Transverse colon (tissue), 4 donors: Measurements from ENCODE around the gene BMPR2.

Source experiments
- POLR2AphosphoS5 ChIP-seq, 3 donors: sonication (generic); formaldehyde crosslinking; IDR thresholded peaks; one replicate each; pipeline ENCODE4 v1.6.1; 2016; ENCODE audit warnings: antibody characterized with exemption in 3 of 3
- TF ChIP-seq, protein P1 (sequence below), 5 experiments: fragments of 200-600 bp in 3 of 5; fragments of 450-650 bp in 2 of 5; sonication (generic) in 3 of 5; IDR thresholded peaks; 1 replicate in 2 of 5; 2 replicates in 3 of 5; pipeline ENCODE4 v1.5.1; 2016 to 2017; ENCODE audit warnings: antibody characterized with exemption in 5 of 5, inconsistent platforms in 3 of 5, mild to moderate bottlenecking in 2 of 5, moderate library complexity in 1 of 5

DNA sequence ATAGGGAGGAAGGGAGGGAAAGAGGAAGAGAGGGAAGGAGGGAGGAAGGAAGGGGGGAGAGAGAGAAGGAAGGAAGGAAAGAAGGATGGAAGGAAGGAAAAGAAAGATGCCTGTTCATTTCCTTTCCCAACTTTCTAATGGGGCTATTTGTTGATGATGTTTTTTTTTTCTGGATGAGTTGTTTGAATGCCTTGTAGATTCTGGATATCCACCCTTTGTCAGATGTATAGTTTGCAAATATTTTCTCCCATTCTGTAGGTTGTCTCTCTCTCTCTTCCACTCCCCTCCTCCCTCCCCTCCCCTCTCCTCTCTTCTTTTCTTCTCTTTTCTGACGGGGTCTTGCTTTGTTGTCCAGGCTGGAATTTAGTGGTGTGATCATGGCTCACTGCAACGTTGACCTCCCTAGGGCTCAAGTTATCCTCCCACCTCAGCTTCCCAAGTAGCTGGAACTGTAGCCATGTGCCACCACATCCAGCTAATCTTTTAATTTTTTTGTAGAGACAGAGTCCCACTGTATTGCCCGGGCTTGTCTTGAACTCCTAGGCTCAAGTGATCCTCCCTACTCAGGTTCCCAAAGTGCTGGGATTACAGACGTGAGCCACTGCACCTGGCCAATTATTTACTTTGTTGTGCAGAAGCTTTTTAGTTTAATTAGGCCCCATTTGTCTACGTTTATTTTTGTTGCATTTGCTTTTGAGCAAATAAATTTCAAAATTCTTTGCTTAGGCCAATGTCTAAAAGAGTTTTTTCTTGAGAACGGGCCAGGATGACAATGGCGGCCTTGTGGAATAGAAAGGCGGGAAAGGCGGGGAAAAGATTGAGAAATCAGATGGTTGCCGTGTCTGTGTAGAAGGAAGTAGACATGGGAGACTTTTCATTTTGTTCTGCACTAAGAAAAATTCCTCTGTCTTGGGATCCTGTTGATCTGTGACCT is 201.4 kb downstream of the BMPR2 start:
- TF ChIP-seq, protein P1, sequence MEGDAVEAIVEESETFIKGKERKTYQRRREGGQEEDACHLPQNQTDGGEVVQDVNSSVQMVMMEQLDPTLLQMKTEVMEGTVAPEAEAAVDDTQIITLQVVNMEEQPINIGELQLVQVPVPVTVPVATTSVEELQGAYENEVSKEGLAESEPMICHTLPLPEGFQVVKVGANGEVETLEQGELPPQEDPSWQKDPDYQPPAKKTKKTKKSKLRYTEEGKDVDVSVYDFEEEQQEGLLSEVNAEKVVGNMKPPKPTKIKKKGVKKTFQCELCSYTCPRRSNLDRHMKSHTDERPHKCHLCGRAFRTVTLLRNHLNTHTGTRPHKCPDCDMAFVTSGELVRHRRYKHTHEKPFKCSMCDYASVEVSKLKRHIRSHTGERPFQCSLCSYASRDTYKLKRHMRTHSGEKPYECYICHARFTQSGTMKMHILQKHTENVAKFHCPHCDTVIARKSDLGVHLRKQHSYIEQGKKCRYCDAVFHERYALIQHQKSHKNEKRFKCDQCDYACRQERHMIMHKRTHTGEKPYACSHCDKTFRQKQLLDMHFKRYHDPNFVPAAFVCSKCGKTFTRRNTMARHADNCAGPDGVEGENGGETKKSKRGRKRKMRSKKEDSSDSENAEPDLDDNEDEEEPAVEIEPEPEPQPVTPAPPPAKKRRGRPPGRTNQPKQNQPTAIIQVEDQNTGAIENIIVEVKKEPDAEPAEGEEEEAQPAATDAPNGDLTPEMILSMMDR (IDR thresholded peaks at IDR 0.05) = no peak
- TF ChIP-seq POLR2AphosphoS5 (IDR thresholded peaks at IDR 0.05) = no peak
